HG03460 (cell line): ENCODE results near the gene TAOK1.
"Not testable (repeated sequence)": the region's sequence is repeated elsewhere in the genome, so short reads cannot be mapped to it uniquely, and the experiment has no call there.

Experiments
- ATAC-seq: cut with Tn5 transposase; IDR thresholded peaks from one replicate; pipeline ENCODE4 v1.9.1; 2021; ENCODE audit not compliant: unreplicated experiment

The TAOK1 gene

GRCh38 chr17:29533976-29534375 is 143.8 kb downstream of the TAOK1 start:
- no peak for ATAC-seq

- no peak for ATAC-seq
Observed at GRCh38 chr17:29544066-29544465, 153.9 kb downstream of the TAOK1 start.

- ATAC-seq: no peak
Observed at GRCh38 chr17:29546085-29546484, 155.9 kb downstream of the TAOK1 start.

GRCh38 chr17:29546830-29547229 is 156.7 kb downstream of the TAOK1 start:
- no peak for ATAC-seq

- ATAC-seq: no peak
Observed at GRCh38 chr17:29549177-29549923, 159.2 kb downstream of the TAOK1 start.

- no peak for ATAC-seq
Observed at GRCh38 chr17:29555840-29556239, 165.7 kb downstream of the TAOK1 start.

- no peak for ATAC-seq
Observed at GRCh38 chr17:29557085-29557738, 167.0 kb downstream of the TAOK1 start.

- no peak for ATAC-seq
Observed at GRCh38 chr17:29557739-29558116, 167.6 kb downstream of the TAOK1 start.

- not testable (repeated sequence) for ATAC-seq
Observed at GRCh38 chr17:29558139-29558538, 168.0 kb downstream of the TAOK1 start.

- ATAC-seq: no peak
Observed at GRCh38 chr17:29559640-29560039, 169.5 kb downstream of the TAOK1 start.

GRCh38 chr17:29560316-29560715 is 170.2 kb downstream of the TAOK1 start:
- no peak for ATAC-seq

- ATAC-seq: no peak
Observed at GRCh38 chr17:29561554-29562517, 171.7 kb downstream of the TAOK1 start.

- no peak for ATAC-seq
Observed at GRCh38 chr17:29562615-29563014, 172.5 kb downstream of the TAOK1 start.

GRCh38 chr17:29563816-29564215 is 173.7 kb downstream of the TAOK1 start:
- no peak for ATAC-seq

GRCh38 chr17:29565643-29566472 is 175.7 kb downstream of the TAOK1 start:
- no peak for ATAC-seq

GRCh38 chr17:29566473-29567303 is 176.5 kb downstream of the TAOK1 start, which contains the start of gene ABHD15:
ABHD15 (minus strand) TSS chr17:29567037; CDS start chr17:29566966, 71 bp downstream.
- ATAC-seq: no peak

GRCh38 chr17:29567304-29567553 is 177.1 kb downstream of the TAOK1 start:
- no peak for ATAC-seq

- ATAC-seq: peak; percentile 45
Observed at GRCh38 chr17:29567554-29568330, 177.6 kb downstream of the TAOK1 start.
